ENCODE results near the gene OR2F1.

The OR2F1 gene

DNA sequence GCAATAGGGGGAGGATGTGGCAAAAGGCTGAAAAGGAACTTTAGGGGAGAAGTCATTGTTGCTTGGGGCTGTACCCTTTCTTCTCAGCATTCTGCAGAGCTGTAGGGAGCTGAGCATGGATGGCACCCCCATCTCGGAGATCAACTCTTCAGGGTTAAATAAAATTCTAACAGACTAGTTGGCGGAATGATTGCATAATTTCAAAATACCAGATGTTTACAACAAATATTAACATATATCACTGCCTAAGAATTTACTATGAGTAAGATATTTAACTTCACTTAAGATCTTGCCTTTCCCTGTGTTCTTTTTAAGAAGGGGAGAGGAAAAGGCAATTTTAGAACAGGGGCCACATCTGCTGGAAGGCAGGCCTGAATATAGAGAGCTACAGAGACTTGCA, 509 bp upstream of the OR2F1 start:
- no peak for DNase-seq (ENCODE audit: low spot score)

GRCh38 chr7:143958781-143959180, 4.1 kb downstream of the OR2F1 start:
- no peak for DNase-seq (ENCODE audit: low spot score)

- DNase-seq (ENCODE audit: low spot score) = no peak
Measured at GRCh38 chr7:143960813-143961610, 6.4 kb downstream of the OR2F1 start.

- DNase-seq (ENCODE audit: low spot score) = no peak
Measured at GRCh38 chr7:143965280-143965679, 10.6 kb downstream of the OR2F1 start.

DNA sequence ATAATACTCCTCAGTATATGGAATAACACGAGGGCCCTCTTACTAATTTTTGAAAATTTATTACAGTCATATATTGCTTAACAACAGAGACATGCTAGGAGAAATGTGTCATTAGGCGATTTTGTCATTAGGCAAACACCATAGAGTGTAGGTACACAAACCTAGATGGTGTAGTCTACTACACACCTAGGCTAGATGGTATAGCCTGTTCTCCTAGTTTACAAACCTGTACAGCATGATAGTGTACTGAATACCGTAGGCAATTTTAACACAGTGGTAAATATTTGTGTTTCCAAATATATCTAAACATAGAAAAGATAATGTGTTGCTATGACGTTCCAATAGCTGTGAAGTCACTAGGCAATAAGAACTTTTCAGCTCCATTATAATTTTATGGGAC, 12.8 kb downstream of the OR2F1 start:
- DNase-seq (ENCODE audit: low spot score) = no peak

GRCh38 chr7:143973870-143974416, 19.3 kb downstream of the OR2F1 start:
- no peak for DNase-seq (ENCODE audit: low spot score)

DNA sequence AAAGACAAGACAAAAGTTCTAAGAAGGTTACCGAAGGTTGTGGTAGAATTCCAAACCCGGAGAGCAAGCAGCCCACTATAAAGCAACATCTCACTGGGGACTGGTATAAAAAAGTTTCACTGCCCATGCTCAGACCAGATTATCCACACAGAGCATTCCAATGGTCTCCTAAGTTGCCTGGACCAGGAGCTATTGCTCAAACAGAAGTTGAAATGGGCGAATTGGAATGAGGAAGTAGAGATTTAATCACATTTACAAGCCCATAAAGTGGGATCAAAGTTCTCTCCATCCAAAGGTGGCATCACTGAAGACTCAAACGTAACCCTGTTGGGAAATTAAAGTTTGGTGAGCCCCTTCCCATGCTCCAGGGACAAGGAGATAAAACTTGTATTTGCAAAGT, 19.8 kb downstream of the OR2F1 start:
- peak; percentile 40 for DNase-seq (ENCODE audit: low spot score)

- no peak for DNase-seq (ENCODE audit: low spot score)
Measured at GRCh38 chr7:143975617-143976016, 21.0 kb downstream of the OR2F1 start.

- DNase-seq (ENCODE audit: low spot score) = no peak
Measured at GRCh38 chr7:143978585-143978984, 23.9 kb downstream of the OR2F1 start.

DNA sequence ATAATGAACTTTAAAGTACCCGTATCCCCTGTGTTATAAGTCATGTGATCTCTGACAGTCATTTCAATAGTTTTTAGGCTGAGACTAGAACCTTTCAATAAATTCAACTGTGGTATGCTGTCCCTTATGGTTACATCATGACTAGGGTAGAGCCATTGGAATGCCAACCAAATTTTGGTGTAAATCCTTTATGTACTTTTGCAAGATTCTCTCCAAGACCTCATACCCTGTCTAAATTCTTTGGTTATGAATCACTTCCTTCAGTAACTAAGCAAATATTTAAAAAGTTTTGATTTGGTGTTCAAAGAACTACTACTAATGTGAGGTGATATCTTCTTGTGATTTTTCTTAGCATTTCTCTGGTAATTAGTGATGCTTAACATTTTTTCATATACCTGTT, 24.7 kb downstream of the OR2F1 start:
- peak; percentile 67 for DNase-seq (ENCODE audit: low spot score)

GRCh38 chr7:143979998-143980397, 25.4 kb downstream of the OR2F1 start:
- no peak for DNase-seq (ENCODE audit: low spot score)

DNA sequence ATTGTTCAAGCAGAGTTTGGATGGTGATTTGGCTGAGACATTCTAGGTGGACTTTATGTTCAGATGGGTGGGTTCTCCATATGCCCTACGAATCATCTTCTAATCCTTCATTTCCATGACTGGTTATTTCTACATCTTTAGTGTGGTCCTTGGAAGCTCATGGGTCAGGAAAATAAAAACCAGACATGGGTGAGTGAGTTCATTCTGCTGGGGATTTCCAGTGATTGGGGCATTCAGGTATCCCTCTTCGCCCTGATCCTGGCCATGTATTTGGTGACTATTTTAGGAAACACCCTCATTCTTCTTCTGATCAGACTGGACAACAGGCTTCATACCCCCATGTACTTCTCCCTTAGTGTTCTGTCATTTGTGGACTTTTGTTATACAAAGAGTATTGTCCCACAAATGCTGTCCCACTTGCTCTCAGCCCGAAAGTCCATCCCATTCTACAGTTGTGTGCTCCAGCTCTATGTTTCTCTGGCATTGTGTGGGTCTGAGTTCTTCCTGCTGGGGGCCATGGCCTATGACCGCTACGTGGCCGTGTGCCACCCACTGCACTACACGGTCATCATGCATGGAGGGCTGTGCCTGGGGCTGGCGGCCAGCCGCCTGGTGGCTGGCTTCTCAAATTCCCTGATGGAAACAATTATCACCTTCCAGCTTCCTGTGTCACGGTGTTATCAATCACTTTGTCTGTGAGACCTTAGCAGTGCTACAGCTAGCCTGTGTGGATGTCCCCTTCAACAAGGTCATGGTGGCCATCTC, 26.3 kb downstream of the OR2F1 start:
- DNase-seq (ENCODE audit: low spot score) = no peak

DNA sequence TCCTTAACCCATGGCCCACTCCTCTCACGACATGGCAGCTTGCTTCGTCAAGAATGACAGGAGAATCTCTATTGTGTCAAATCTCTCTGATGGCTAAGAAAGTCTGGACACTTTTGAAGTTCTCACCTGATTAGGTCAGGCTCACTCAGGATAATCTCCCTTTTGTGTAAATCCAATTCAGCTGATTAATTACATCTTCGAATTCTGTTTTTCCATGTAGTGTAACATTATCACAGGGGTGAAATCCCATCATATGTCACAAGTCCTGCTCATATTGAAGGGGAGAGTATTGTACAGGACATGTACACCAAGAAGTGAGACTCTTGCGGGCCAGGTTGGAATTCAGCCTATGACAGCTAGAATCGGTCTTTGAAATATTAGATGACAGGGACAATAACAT, 29.3 kb downstream of the OR2F1 start:
- no peak for DNase-seq (ENCODE audit: low spot score)

GRCh38 chr7:143987513-143987912, 32.9 kb downstream of the OR2F1 start:
- DNase-seq (ENCODE audit: low spot score) = no peak

DNA sequence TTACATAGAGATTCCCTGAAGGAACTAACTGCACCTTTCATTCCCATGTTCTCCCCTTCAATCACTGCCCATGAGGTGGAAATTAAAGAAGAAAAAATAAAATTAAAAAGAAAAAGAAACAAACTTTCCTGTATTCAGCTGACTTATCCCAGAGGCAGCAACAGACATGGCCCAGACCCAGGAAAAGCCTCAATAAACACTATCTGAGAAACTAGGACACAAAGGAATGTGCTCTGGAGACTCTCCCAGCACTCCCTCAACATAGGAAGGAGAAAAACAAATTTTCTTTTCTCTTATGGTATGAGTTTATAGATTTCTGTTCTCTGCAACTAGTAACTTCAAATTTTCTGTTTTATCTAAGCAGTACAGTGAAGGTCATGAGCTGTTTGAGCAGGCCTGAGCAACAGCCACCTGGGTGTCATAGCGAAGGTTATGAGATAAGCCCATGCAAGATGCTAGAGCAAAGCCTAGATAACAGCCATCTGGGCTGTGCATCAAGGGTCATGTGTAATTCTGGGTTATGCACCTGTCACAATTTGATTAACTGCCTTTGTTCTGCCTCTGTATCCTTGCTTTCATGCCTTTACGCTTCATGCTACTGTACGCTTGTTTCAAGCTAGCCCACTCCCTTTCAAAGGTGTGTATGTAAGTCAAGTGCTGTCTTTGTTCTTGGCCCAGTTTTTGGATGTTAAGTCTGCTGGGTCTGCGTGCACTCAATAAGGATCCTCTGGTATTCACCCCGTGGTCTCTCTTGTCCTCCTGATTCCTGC, 34.5 kb downstream of the OR2F1 start:
- peak; percentile 50 for DNase-seq (ENCODE audit: low spot score)

GRCh38 chr7:143992670-143993069, 38.0 kb downstream of the OR2F1 start:
- DNase-seq (ENCODE audit: low spot score) = no peak

- no peak for DNase-seq (ENCODE audit: low spot score)
Measured at GRCh38 chr7:143993924-143994323, 39.3 kb downstream of the OR2F1 start.

- no peak for DNase-seq (ENCODE audit: low spot score)
Measured at GRCh38 chr7:144000020-144000419, 45.4 kb downstream of the OR2F1 start, which contains the start of gene OR6B1. Gene OR6B1 (plus strand): TSS chr7:144000320. CDS start chr7:144003997, 3,677 bp downstream.

DNA sequence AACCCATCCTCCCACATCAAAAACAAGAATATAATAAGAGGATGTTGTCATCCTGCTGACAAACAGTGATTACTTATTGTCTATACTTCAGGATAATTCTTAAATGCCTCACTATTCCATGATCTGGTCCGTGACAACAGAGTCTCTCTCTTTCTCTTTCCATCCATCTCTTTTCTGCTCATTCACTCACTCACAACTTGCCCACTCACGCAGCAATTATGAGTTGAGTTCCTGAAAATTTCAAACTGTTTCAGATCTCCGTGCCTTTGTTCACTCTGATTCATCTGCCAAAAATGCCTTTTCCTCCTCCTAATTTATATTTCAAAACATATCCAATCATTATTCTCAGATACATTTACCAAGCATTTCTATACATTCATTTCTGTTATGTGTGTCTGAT, 46.9 kb downstream of the OR2F1 start:
- DNase-seq (ENCODE audit: low spot score) = no peak

- DNase-seq (ENCODE audit: low spot score) = no peak
Measured at GRCh38 chr7:144004703-144005102, 50.1 kb downstream of the OR2F1 start.

- no peak for DNase-seq (ENCODE audit: low spot score)
Measured at GRCh38 chr7:144006029-144006691, 51.5 kb downstream of the OR2F1 start.

DNA sequence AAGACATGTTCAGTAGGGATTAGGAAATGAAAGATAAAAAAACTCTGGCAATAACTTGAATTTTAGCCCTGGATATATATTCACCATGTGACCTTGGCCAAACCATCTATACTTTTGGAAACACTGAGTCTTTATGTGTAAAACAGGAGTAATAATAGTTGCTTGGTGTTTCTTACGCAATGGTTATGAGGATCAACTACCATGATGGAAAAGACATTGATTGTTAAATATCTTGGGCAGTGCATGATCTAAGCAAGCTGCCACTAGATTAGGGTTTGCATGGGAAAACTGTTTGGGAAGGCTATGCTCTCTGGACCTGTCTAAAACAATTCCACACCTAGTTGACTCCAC, 52.0 kb downstream of the OR2F1 start:
- no peak for DNase-seq (ENCODE audit: low spot score)

Measured in AG08395 (cell line).